Spleen (tissue), 11 donors: ENCODE results near the gene TMEM33. TPM values are rescaled to one million over a fixed set of nuclear protein-coding genes. Genes with fewer than 3 reads are reported as not detected.

Experiments
- DNase-seq: peaks from one replicate; pipeline ENCODE4 v3.0.0-alpha.2; 2020
- H3K27ac ChIP-seq, 8 donors: fragments of 200-600 bp; sonication (generic) in 7 of 8; 1 replicate in 4 of 8; 2 replicates in 4 of 8; pipeline versions ENCODE4 v1.5.0 to v1.8.0; 2016 to 2021; ENCODE audit warnings: inconsistent platforms in 4 of 8, mild to moderate bottlenecking in 4 of 8, moderate library complexity in 1 of 8
- H3K27me3 ChIP-seq, 7 donors: fragments of 200-600 bp; sonication (generic) in 6 of 7; replicated peaks in 1 of 7; 1 replicate in 4 of 7; 2 replicates in 3 of 7; pipeline versions ENCODE4 v1.5.0 to v1.8.0; 2016 to 2021; ENCODE audit warnings: inconsistent platforms in 3 of 7, mild to moderate bottlenecking in 1 of 7
- H3K36me3 ChIP-seq, 6 donors: fragments of 200-600 bp; sonication (generic) in 5 of 6; 1 replicate in 4 of 6; 2 replicates in 2 of 6; pipeline versions ENCODE4 v1.5.0 to v1.8.0; 2016 to 2021; ENCODE audit warnings: inconsistent platforms in 2 of 6
- H3K4me1 ChIP-seq, 6 donors: fragments of 200-600 bp; sonication (generic) in 5 of 6; 1 replicate in 3 of 6; 2 replicates in 3 of 6; pipeline versions ENCODE4 v1.5.0 to v1.8.0; 2016 to 2021; ENCODE audit warnings: inconsistent platforms in 3 of 6
- H3K4me3 ChIP-seq, 8 donors: fragments of 200-600 bp; sonication (generic) in 7 of 8; 1 replicate in 4 of 8; 2 replicates in 4 of 8; pipeline versions ENCODE4 v1.5.0 to v1.8.0; 2016 to 2021; ENCODE audit warnings: inconsistent platforms in 4 of 8, mild to moderate bottlenecking in 4 of 8, moderate library complexity in 2 of 8
- H3K9me3 ChIP-seq, 8 donors: fragments of 200-600 bp; sonication (generic) in 7 of 8; 1 replicate in 4 of 8; 2 replicates in 4 of 8; pipeline versions ENCODE4 v1.5.0 to v1.8.0; 2016 to 2021; ENCODE audit warnings: inconsistent platforms in 4 of 8
- CTCF ChIP-seq, 11 experiments: fragments of 200-600 bp in 7 of 11; fragments of 450-650 bp in 4 of 11; sonication (generic) in 4 of 11; IDR thresholded peaks in 8 of 11; conservative IDR thresholded peaks in 3 of 11; 1 replicate in 7 of 11; 2 replicates in 4 of 11; pipeline versions ENCODE4 v1.4.0 to v1.8.0; 2016 to 2021; ENCODE audit warnings: antibody characterized with exemption in 11 of 11, inconsistent platforms in 4 of 11, mild to moderate bottlenecking in 1 of 11
- POLR2A ChIP-seq, 3 donors: fragments of 450-650 bp; IDR thresholded peaks; one replicate each; pipeline ENCODE4 v1.5.1; 2017; ENCODE audit warnings: antibody characterized with exemption in 3 of 3, mild to moderate bottlenecking in 1 of 3
- POLR2AphosphoS5 ChIP-seq, 3 donors: sonication (generic); formaldehyde crosslinking; IDR thresholded peaks; one replicate each; pipeline ENCODE4 v1.5.1; 2017; ENCODE audit warnings: antibody characterized with exemption in 3 of 3
- WGBS, 5 donors: extraction: QIAGEN DNeasy Blood & Tissue Kit in 3 of 5; methylation state at CpG; one replicate each; pipeline versions ENCODE4 v1.1.5 to v1.1.7; 2013 to 2018; 5-methylcytosine and 5-hydroxymethylcytosine counted together
- intact Hi-C: fragments of 100-400 bp; cut with DNase I; formaldehyde crosslinking; loops from one replicate; pipeline ENCODE4 v1.15.0; 2023; ENCODE audit warnings: low total_unique reads
- polyA plus RNA-seq, 3 donors: library from polyadenylated mRNA; stranded (reverse); fragments of 200-250 nt; gene quantifications; one replicate each; pipeline ENCODE4 v1.2.1, GENCODE V29; 2013
- total RNA-seq, 7 donors: library from RNA; depleted of rRNA in 3 of 7; stranded (reverse); fragments of >200 nt in 3 of 7; fragmentation: NEBNext Ultra II Directional in 4 of 7; extraction: Animal tissue kit (Norgen Biotek cat#: 25700) in 4 of 7; gene quantifications; one replicate each; pipeline versions ENCODE4 v1.1.0 to v1.2.1, GENCODE V29; 2016 to 2021
- donor health status: healthy with polysubstance abuse.
- donor health status: DM: no; HTN: no; CAD: no; lungs with moderate emphysema.
- donor health status: DM: no; HTN: no; CAD: no.
- donor health status: Bipolar disorder and iron deficiency.
- donor health status: healthy.
- donor health status: DM: no; HTN: no; CAD: no.
- donor health status: DM: yes; HTN: yes; CAD: no.

TMEM33 gene
- total and polyA plus RNA-seq, 10 donors: 4.3 to 69.2 (median 53.4) TPM

GRCh38 chr4:41887821-41888686 lies 47.2 kb upstream of the TMEM33 start:
- no peaks in the 10 kb centered on the region for H3K36me3 ChIP-seq
- TF ChIP-seq POLR2AphosphoS5 (IDR thresholded peaks at IDR 0.05) (no peak), CTCF (IDR thresholded peaks at IDR 0.05 in 8 of 11, conservative IDR thresholded peaks at IDR 0.05 in 3 of 11) (peak; percentile 40 to 93 (median 81)), POLR2A (IDR thresholded peaks at IDR 0.05) (no peak)
- H3K27me3 ChIP-seq: peaks cover 0 to 47% (median 2%) of the 10 kb centered on the region in 7 donors
- intact Hi-C loops: no loop called here
- 12 to 17% (median 13%) methylated on average over 3 of the region's 3 CpGs for WGBS, 5 donors
- H3K4me3 ChIP-seq: no peak overlapping the region
- H3K27ac ChIP-seq: no peak overlapping the region
- no peak for DNase-seq
- peaks cover 0 to 18% (median 2%) of the 10 kb centered on the region in 6 donors for H3K4me1 ChIP-seq
- no peaks in the 10 kb centered on the region for H3K9me3 ChIP-seq

GRCh38 chr4:41888687-41889074 lies 46.5 kb upstream of the TMEM33 start:
- 88 to 100% (median 92%) methylated on average over 1 of the region's 1 CpG for WGBS, 5 donors
- intact Hi-C loops: no loop called here
- Histone ChIP-seq H3K9me3 (no peaks in the 10 kb centered on the region), H3K27me3 (peaks cover 0 to 41% (median 0%) of the 10 kb centered on the region in 7 donors), H3K4me1 (peaks cover 0 to 12% (median 0%) of the 10 kb centered on the region in 6 donors), H3K27ac (no peak overlapping the region), H3K36me3 (no peaks in the 10 kb centered on the region), H3K4me3 (no peak overlapping the region)
- no peak for DNase-seq
- TF ChIP-seq POLR2A (IDR thresholded peaks at IDR 0.05) (no peak), POLR2AphosphoS5 (IDR thresholded peaks at IDR 0.05) (no peak), CTCF (IDR thresholded peaks at IDR 0.05 in 8 of 11, conservative IDR thresholded peaks at IDR 0.05 in 3 of 11) (no peak)

- Histone ChIP-seq H3K4me1 (peaks cover 0 to 11% (median 0%) of the 10 kb centered on the region in 6 donors), H3K36me3 (no peaks in the 10 kb centered on the region), H3K27ac (no peak overlapping the region), H3K4me3 (no peak overlapping the region), H3K9me3 (no peaks in the 10 kb centered on the region), H3K27me3 (peaks cover 0 to 36% (median 0%) of the 10 kb centered on the region in 7 donors)
- DNase-seq: no peak
- intact Hi-C loops: no loop called here
- WGBS, 5 donors: 53 to 83% (median 65%) methylated on average over 1 of the region's 1 CpG
- TF ChIP-seq POLR2AphosphoS5 (IDR thresholded peaks at IDR 0.05) (no peak), POLR2A (IDR thresholded peaks at IDR 0.05) (no peak), CTCF (IDR thresholded peaks at IDR 0.05 in 8 of 11, conservative IDR thresholded peaks at IDR 0.05 in 3 of 11) (no peak)
Observed at GRCh38 chr4:41889317-41889716, 45.9 kb upstream of the TMEM33 start.

- no peak for TF ChIP-seq POLR2A (IDR thresholded peaks at IDR 0.05)
- no peak for DNase-seq
- Histone ChIP-seq H3K4me3 (no peak overlapping the region), H3K27me3 (peaks cover 0 to 28% (median 0%) of the 10 kb centered on the region in 7 donors), H3K9me3 (no peaks in the 10 kb centered on the region), H3K4me1 (peaks cover 0 to 9% (median 0%) of the 10 kb centered on the region in 6 donors), H3K36me3 (no peaks in the 10 kb centered on the region), H3K27ac (no peak overlapping the region)
- WGBS, 5 donors: 51 to 65% (median 54%) methylated on average over 2 of the region's 2 CpGs
- intact Hi-C loops: no loop called here
Observed at GRCh38 chr4:41890085-41890484, 45.1 kb upstream of the TMEM33 start.
